OCI-LY7 (cell line): ENCODE measurements around the gene CDH12. TPM values are rescaled to one million over a fixed set of nuclear protein-coding genes. Genes with fewer than 3 reads are reported as not detected.

Experiments
- BruUV-seq: library from RNA; stranded (reverse); fragments of 400-500 nt; replicated peaks from 2 replicates; lab custom pipeline; 2021; lab: Mats Ljungman, UMichigan
- CTCF ChIA-PET: fragments of 300-600 bp; sonication (Branson Sonifier 250); formaldehyde crosslinking; loops from one replicate; lab custom pipeline; 2022; ENCODE audit warnings: antibody characterized with exemption; ENCODE audit not compliant: unreplicated experiment; lab: Charles Lee
- POLR2A ChIA-PET: fragments of 300-600 bp; sonication (Branson Sonifier 250); formaldehyde crosslinking; loops from one replicate; lab custom pipeline; 2022; ENCODE audit warnings: antibody characterized with exemption; lab: Charles Lee
- DNase-seq: peaks from one replicate; pipeline ENCODE4 v3.0.0-alpha.2; 2015; ENCODE audit warnings: low spot score
- H2AFZ ChIP-seq: fragments of 200-600 bp; sonication (generic), shearing (Covaris generic); 2 replicates; pipeline ENCODE4 v1.6.1; 2014; ENCODE audit warnings: mild to moderate bottlenecking, antibody characterized with exemption, low read length, moderate library complexity
- H3K27ac ChIP-seq: fragments of 200-600 bp; sonication (generic); 2 replicates; pipeline ENCODE4 v1.5.1; 2014; ENCODE audit warnings: mixed run types, low read depth, mild to moderate bottlenecking, moderate library complexity, low read length, inconsistent platforms; ENCODE audit not compliant: poor library complexity, severe bottlenecking
- H3K36me3 ChIP-seq: fragments of 200-600 bp; sonication (generic); 2 replicates; pipeline ENCODE4 v1.6.1; 2014; ENCODE audit warnings: mild to moderate bottlenecking, antibody characterized with exemption, low read length, moderate library complexity, mixed read lengths; ENCODE audit not compliant: insufficient read depth
- H3K4me1 ChIP-seq: fragments of 200-600 bp; sonication (generic); 2 replicates; pipeline ENCODE4 v1.5.1; 2014; ENCODE audit warnings: mild to moderate bottlenecking, low read length; ENCODE audit not compliant: insufficient read depth, poor library complexity, severe bottlenecking
- H3K4me2 ChIP-seq: fragments of 200-600 bp; sonication (generic); 2 replicates; pipeline ENCODE4 v1.6.1; 2014; ENCODE audit warnings: mild to moderate bottlenecking, low read length
- H3K4me3 ChIP-seq: fragments of 200-600 bp; sonication (generic); 2 replicates; pipeline ENCODE4 v1.5.1; 2014; ENCODE audit warnings: mild to moderate bottlenecking, low read depth, low read length; ENCODE audit not compliant: poor library complexity, severe bottlenecking
- H3K79me2 ChIP-seq: fragments of 200-600 bp; sonication (generic); 2 replicates; pipeline ENCODE4 v1.6.1; 2016; ENCODE audit warnings: low read depth, mild to moderate bottlenecking, low read length, moderate library complexity, mixed read lengths; ENCODE audit not compliant: insufficient read depth
- H3K9me2 ChIP-seq: fragments of 200-600 bp; sonication (generic); 2 replicates; pipeline ENCODE4 v1.6.1; 2016; ENCODE audit warnings: mild to moderate bottlenecking, low read length, mixed read lengths; ENCODE audit not compliant: insufficient read depth
- H3K9me3 ChIP-seq: fragments of 200-600 bp; sonication (generic); 2 replicates; pipeline ENCODE4 v1.6.1; 2014; ENCODE audit warnings: mild to moderate bottlenecking, mixed run types, low read length, mixed read lengths
- H4K20me1 ChIP-seq: fragments of 200-600 bp; sonication (generic); 2 replicates; pipeline ENCODE4 v1.6.1; 2014; ENCODE audit warnings: mild to moderate bottlenecking, antibody characterized with exemption, low read length, moderate library complexity, mixed read lengths; ENCODE audit not compliant: insufficient read depth
- EZH2phosphoT487 ChIP-seq: fragments of 200-600 bp; sonication (generic); IDR thresholded peaks from 2 replicates; pipeline ENCODE4 v1.6.1; 2018; ENCODE audit warnings: low read depth, borderline replicate concordance, mild to moderate bottlenecking, mixed run types, antibody characterized with exemption, low read length, moderate library complexity, mixed read lengths
- intact Hi-C: fragments of 100-400 bp; cut with micrococcal nuclease; formaldehyde crosslinking; loops from one replicate; pipeline ENCODE4 v1.10.0; 2022; ENCODE audit not compliant: unreplicated experiment
- total RNA-seq, 2 experiments: library from RNA; depleted of rRNA in 1 of 2; stranded (reverse); fragments of >200 nt in 1 of 2; shearing (Covaris generic) in 1 of 2; gene quantifications; 2 replicates each; pipeline ENCODE4 v1.2.3, GENCODE V29; 2014 to 2022
- TF ChIP-seq, protein P1 (sequence below): fragments of 200-600 bp; sonication (generic); conservative IDR thresholded peaks from 2 replicates; pipeline ENCODE4 v1.5.1; 2014; ENCODE audit warnings: mild to moderate bottlenecking, antibody characterized with exemption, low read length, moderate library complexity, mixed read lengths

Gene CDH12
- total RNA-seq, 2 experiments from 2014 or later: not detected

DNA sequence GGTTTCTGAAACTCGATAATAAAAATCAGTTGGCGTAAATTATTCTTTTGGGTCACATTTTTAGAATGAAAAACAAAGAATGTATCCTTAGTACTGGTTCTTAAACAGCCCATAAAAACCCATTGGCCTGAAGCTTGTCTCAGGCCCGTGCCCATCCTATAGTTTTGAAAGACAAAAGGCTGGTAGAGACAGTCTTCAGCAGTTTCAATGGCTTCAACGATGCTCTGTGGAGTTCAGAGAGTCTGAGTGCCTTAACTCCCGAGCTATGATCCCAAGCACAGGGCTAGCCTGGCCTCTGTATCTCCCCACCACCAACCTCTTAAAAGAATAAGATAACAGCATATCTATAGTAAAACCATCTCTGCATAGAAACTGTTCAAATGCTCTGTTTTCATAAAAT is 595.0 kb downstream of the CDH12 start:
- Histone ChIP-seq H3K27ac (no peak overlapping the region), H3K4me3 (no peak overlapping the region), H3K4me2 (no peak overlapping the region), H3K36me3 (no peaks in the 10 kb centered on the region), H3K9me2 (no peaks in the 10 kb centered on the region; the same call in 1 of the 2 replicates), H3K4me1 (no peaks in the 10 kb centered on the region), H2AFZ (no peak overlapping the region), H3K79me2 (no peaks in the 10 kb centered on the region), H4K20me1 (no peaks in the 10 kb centered on the region), H3K9me3 (no peaks in the 10 kb centered on the region; the same call in 1 of the 2 replicates)
- no TSS peak for BruUV-seq
- TF ChIP-seq, protein P1, sequence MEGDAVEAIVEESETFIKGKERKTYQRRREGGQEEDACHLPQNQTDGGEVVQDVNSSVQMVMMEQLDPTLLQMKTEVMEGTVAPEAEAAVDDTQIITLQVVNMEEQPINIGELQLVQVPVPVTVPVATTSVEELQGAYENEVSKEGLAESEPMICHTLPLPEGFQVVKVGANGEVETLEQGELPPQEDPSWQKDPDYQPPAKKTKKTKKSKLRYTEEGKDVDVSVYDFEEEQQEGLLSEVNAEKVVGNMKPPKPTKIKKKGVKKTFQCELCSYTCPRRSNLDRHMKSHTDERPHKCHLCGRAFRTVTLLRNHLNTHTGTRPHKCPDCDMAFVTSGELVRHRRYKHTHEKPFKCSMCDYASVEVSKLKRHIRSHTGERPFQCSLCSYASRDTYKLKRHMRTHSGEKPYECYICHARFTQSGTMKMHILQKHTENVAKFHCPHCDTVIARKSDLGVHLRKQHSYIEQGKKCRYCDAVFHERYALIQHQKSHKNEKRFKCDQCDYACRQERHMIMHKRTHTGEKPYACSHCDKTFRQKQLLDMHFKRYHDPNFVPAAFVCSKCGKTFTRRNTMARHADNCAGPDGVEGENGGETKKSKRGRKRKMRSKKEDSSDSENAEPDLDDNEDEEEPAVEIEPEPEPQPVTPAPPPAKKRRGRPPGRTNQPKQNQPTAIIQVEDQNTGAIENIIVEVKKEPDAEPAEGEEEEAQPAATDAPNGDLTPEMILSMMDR: no peak
- no peak for TF ChIP-seq EZH2phosphoT487
- intact Hi-C loops: no loop called here
- ChIA-PET CTCF (no interaction called here), POLR2A (interaction anchor here (1.2 kb wide), 1 partner anchor 14 kb away, joined by 3 read pairs; no protein-coding TSS in a partner anchor)
- no peak for DNase-seq

- TF ChIP-seq EZH2phosphoT487: no peak
- TF ChIP-seq, protein P1: no peak
- no peak overlapping the region for H3K4me2 ChIP-seq
- BruUV-seq: no TSS peak
- 0 out of 2 replicates have a peak, but pooled peaks cover 6% of the 10 kb centered on the region for H3K9me3 ChIP-seq
- no peak overlapping the region for H2AFZ ChIP-seq
- intact Hi-C loops: no loop called here
- H3K79me2 ChIP-seq: no peaks in the 10 kb centered on the region
- ChIA-PET POLR2A (interaction anchor here (0.7 kb wide), 1 partner anchor 1181 kb away, joined by 3 read pairs; no protein-coding TSS in a partner anchor), CTCF (no interaction called here)
- H3K9me2 ChIP-seq: no peaks in the 10 kb centered on the region
- no peak overlapping the region for H3K4me3 ChIP-seq
- no peak for DNase-seq
- no peak overlapping the region for H3K27ac ChIP-seq
- no peaks in the 10 kb centered on the region for H3K36me3 ChIP-seq
- no peaks in the 10 kb centered on the region for H3K4me1 ChIP-seq
- no peaks in the 10 kb centered on the region for H4K20me1 ChIP-seq
Observed at GRCh38 chr5:22250528-22250927, 602.6 kb downstream of the CDH12 start.

DNA sequence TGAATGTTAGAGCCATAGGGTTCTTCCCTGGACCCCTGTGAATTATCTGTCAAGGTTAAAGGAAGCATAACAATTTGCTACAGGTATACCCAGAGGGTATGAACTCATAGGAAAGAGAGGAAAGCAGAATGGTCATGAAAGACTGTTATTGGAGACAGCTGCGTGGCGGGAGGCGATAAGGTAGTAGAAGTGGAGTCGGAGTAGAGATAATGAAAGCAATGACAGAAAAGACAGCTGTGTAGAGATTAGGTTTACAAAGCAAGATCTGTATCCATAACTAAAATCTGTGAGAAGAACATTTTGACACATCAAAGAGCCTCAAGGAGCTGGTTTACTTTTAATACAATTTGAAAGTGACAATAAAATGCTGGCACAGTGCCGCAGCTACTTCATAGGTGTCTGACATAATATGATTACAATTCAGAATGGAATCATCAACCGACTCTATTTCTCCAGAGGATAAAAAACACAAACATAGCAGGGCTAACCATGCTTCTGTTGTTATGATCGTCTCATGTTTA is 603.9 kb downstream of the CDH12 start:
- intact Hi-C loops: no loop called here
- POLR2A ChIA-PET: no interaction called here
- H3K9me3 ChIP-seq: 0 out of 2 replicates have a peak, but pooled peaks cover 6% of the 10 kb centered on the region

More for the DNA sequence above, 603.9 kb downstream of the CDH12 start:
- Histone ChIP-seq H3K27ac (no peak overlapping the region), H3K4me2 (no peak overlapping the region), H3K4me3 (no peak overlapping the region), H3K9me2 (no peaks in the 10 kb centered on the region), H3K4me1 (no peaks in the 10 kb centered on the region), H3K36me3 (no peaks in the 10 kb centered on the region), H3K79me2 (no peaks in the 10 kb centered on the region), H2AFZ (no peak overlapping the region), H4K20me1 (no peaks in the 10 kb centered on the region)
- BruUV-seq: no TSS peak
- CTCF ChIA-PET: no interaction called here
- TF ChIP-seq EZH2phosphoT487: no peak
- TF ChIP-seq, protein P1: no peak
- DNase-seq: no peak
